ENCODE results near the gene MPPED1. TPM values are rescaled to one million over a fixed set of nuclear protein-coding genes. Genes with fewer than 3 reads are reported as not detected.

The MPPED1 gene
- total RNA-seq, 1 experiment from 2014 or later = 0.35 TPM

DNA sequence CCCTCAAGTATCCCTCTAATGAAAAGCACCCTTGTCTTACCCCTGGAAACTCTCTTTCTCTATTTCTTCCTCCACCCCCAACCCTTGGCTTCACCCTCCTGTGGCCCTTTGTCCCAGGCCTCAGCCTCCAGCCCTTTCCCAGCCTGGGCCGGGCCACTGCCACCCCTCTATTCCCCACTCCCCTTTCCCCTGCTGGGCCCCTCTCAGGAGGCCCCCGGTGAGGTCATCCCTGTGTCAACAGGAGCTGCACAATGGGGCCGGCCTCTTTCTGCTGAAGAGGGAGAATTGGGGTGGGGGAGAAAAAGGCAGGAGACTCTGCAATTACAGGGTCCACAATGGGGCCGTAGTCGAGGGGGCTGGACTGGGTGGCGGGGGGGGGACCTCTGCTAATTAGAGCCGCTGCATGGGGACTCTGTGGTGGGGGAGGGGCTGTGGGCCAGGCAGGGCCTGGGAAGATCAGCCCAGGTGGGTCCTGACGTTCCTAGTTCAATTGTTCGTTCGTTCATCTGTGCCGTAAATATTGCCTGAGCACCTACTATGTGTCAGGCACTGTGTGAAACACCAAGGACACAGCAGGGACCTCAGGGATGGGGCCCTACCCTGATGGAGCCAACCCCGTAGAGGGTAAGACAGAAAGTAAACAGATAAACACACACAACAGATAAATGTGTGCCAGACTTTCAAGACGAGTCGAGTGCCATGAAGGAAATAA lies 18.5 kb upstream of the MPPED1 start:
- H3K9me3 Mint-ChIP-seq = no peaks in the 10 kb centered on the region
- H3K27me3 Mint-ChIP-seq (ENCODE audit: low read depth) = peaks cover under 1% of the 10 kb centered on the region
- H3K4me3 Mint-ChIP-seq = no peak overlapping the region
- no peak overlapping the region for H3K27ac Mint-ChIP-seq
- peaks cover 13% of the 10 kb centered on the region for H3K4me1 Mint-ChIP-seq
- TF ChIP-seq ZNF423 (CRISPR knock-in tag; IDR thresholded peaks at IDR 0.05) (0 out of 2 replicates have a peak, but pooled peaks have one; percentile 19), GABPB1 (CRISPR knock-in tag; IDR thresholded peaks at IDR 0.05) (peak; percentile 22; the same call in 1 of the 2 replicates), SMAD4 (CRISPR knock-in tag; IDR thresholded peaks at IDR 0.05) (no peak), CBFB (CRISPR knock-in tag; IDR thresholded peaks at IDR 0.05; ENCODE audit: low read depth) (no peak)
- no peaks in the 10 kb centered on the region for H3K36me3 Mint-ChIP-seq
- ChIA-PET POLR2A (no interaction called here), CTCF (interaction anchor here (1.0 to 1.1 kb wide), 2 partner anchors 123 to 162 kb away, joined by 3 read pairs; no protein-coding TSS in a partner anchor)
- ATAC-seq (no peak), DNase-seq (ENCODE audit: low spot score) (no peak)

DNA sequence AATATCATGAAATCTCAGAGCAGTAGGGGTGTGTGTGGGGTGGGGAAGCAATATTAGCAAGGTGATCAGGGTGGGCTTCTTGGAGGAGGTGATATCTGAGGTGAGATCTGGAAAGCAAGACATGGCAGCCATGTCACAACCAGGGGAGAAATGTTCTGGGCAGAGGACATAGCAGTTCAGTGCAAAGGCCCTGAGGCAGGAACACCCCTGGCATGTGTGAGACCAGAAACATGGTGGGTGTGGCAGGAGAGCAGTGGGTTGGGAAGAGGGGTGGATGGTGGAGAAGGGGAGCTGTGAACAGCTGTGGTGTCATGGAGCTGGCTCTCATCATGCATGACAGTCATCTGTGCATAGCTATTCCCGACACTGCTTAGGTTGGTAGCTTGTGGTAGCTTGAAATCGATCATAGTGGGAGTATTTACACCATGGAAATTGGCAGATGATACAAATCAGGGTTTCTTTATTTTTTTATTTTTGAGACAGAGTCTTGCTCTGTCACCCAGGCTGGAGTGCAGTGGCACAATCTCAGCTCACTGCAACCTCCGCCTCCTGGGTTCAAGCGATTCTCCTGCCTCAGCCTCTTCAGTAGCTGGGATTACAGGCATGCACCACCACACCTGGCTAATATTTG lies 17.9 kb upstream of the MPPED1 start:
- no peak for DNase-seq (ENCODE audit: low spot score)
- H3K4me3 Mint-ChIP-seq = no peak overlapping the region
- TF ChIP-seq, protein P1, sequence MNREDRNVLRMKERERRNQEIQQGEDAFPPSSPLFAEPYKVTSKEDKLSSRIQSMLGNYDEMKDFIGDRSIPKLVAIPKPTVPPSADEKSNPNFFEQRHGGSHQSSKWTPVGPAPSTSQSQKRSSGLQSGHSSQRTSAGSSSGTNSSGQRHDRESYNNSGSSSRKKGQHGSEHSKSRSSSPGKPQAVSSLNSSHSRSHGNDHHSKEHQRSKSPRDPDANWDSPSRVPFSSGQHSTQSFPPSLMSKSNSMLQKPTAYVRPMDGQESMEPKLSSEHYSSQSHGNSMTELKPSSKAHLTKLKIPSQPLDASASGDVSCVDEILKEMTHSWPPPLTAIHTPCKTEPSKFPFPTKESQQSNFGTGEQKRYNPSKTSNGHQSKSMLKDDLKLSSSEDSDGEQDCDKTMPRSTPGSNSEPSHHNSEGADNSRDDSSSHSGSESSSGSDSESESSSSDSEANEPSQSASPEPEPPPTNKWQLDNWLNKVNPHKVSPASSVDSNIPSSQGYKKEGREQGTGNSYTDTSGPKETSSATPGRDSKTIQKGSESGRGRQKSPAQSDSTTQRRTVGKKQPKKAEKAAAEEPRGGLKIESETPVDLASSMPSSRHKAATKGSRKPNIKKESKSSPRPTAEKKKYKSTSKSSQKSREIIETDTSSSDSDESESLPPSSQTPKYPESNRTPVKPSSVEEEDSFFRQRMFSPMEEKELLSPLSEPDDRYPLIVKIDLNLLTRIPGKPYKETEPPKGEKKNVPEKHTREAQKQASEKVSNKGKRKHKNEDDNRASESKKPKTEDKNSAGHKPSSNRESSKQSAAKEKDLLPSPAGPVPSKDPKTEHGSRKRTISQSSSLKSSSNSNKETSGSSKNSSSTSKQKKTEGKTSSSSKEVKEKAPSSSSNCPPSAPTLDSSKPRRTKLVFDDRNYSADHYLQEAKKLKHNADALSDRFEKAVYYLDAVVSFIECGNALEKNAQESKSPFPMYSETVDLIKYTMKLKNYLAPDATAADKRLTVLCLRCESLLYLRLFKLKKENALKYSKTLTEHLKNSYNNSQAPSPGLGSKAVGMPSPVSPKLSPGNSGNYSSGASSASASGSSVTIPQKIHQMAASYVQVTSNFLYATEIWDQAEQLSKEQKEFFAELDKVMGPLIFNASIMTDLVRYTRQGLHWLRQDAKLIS (CRISPR knock-in tag; IDR thresholded peaks at IDR 0.05; ENCODE audit: borderline replicate concordance) = no peak
- TF ChIP-seq, protein P2, sequence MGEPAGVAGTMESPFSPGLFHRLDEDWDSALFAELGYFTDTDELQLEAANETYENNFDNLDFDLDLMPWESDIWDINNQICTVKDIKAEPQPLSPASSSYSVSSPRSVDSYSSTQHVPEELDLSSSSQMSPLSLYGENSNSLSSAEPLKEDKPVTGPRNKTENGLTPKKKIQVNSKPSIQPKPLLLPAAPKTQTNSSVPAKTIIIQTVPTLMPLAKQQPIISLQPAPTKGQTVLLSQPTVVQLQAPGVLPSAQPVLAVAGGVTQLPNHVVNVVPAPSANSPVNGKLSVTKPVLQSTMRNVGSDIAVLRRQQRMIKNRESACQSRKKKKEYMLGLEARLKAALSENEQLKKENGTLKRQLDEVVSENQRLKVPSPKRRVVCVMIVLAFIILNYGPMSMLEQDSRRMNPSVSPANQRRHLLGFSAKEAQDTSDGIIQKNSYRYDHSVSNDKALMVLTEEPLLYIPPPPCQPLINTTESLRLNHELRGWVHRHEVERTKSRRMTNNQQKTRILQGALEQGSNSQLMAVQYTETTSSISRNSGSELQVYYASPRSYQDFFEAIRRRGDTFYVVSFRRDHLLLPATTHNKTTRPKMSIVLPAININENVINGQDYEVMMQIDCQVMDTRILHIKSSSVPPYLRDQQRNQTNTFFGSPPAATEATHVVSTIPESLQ (CRISPR knock-in tag; IDR thresholded peaks at IDR 0.05) = no peak
- TF ChIP-seq ZNF416 (CRISPR knock-in tag; IDR thresholded peaks at IDR 0.05) (no peak), TCF7 (CRISPR knock-in tag; IDR thresholded peaks at IDR 0.05; ENCODE audit: low read depth) (no peak), ATF1 (CRISPR knock-in tag; IDR thresholded peaks at IDR 0.05) (no peak), ESRRA (CRISPR knock-in tag; IDR thresholded peaks at IDR 0.05; ENCODE audit: borderline replicate concordance) (no peak), GRHL2 (CRISPR knock-in tag; IDR thresholded peaks at IDR 0.05; ENCODE audit: insufficient replicate concordance, severe bottlenecking) (no peak)
- TF ChIP-seq, protein P3, sequence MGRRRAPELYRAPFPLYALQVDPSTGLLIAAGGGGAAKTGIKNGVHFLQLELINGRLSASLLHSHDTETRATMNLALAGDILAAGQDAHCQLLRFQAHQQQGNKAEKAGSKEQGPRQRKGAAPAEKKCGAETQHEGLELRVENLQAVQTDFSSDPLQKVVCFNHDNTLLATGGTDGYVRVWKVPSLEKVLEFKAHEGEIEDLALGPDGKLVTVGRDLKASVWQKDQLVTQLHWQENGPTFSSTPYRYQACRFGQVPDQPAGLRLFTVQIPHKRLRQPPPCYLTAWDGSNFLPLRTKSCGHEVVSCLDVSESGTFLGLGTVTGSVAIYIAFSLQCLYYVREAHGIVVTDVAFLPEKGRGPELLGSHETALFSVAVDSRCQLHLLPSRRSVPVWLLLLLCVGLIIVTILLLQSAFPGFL (CRISPR knock-in tag; IDR thresholded peaks at IDR 0.05; ENCODE audit: borderline replicate concordance) = no peak
- TF ChIP-seq, protein P4, sequence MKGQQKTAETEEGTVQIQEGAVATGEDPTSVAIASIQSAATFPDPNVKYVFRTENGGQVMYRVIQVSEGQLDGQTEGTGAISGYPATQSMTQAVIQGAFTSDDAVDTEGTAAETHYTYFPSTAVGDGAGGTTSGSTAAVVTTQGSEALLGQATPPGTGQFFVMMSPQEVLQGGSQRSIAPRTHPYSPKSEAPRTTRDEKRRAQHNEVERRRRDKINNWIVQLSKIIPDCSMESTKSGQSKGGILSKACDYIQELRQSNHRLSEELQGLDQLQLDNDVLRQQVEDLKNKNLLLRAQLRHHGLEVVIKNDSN (CRISPR knock-in tag; IDR thresholded peaks at IDR 0.05) = no peak
- TF ChIP-seq, protein P5, sequence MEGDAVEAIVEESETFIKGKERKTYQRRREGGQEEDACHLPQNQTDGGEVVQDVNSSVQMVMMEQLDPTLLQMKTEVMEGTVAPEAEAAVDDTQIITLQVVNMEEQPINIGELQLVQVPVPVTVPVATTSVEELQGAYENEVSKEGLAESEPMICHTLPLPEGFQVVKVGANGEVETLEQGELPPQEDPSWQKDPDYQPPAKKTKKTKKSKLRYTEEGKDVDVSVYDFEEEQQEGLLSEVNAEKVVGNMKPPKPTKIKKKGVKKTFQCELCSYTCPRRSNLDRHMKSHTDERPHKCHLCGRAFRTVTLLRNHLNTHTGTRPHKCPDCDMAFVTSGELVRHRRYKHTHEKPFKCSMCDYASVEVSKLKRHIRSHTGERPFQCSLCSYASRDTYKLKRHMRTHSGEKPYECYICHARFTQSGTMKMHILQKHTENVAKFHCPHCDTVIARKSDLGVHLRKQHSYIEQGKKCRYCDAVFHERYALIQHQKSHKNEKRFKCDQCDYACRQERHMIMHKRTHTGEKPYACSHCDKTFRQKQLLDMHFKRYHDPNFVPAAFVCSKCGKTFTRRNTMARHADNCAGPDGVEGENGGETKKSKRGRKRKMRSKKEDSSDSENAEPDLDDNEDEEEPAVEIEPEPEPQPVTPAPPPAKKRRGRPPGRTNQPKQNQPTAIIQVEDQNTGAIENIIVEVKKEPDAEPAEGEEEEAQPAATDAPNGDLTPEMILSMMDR (IDR thresholded peaks at IDR 0.05) = no peak
- H3K27me3 Mint-ChIP-seq (ENCODE audit: low read depth) = no peaks in the 10 kb centered on the region; the same call in 1 of the 2 replicates
- ATAC-seq = no peak
- no peaks in the 10 kb centered on the region for H3K36me3 Mint-ChIP-seq
- CTCF ChIA-PET = interaction anchor here (0.9 to 1.8 kb wide), 7 partner anchors 8 to 166 kb away, joined by 3 to 8 read pairs (median 4); no protein-coding TSS in a partner anchor
- POLR2A ChIA-PET = no interaction called here
- peaks cover 9% of the 10 kb centered on the region for H3K4me1 Mint-ChIP-seq
- H3K9me3 Mint-ChIP-seq = no peaks in the 10 kb centered on the region
- no peak overlapping the region for H3K27ac Mint-ChIP-seq

All from WTC11 (cell line).